PC-9 (cell line): ENCODE measurements around the gene LIN7B. TPM values are rescaled to one million over a fixed set of nuclear protein-coding genes. Genes with fewer than 3 reads are reported as not detected.
"Not testable (repeated sequence)": the region's sequence is repeated elsewhere in the genome, so short reads cannot be mapped to it uniquely, and the experiment has no call there.

Experiments used
- BruUV-seq: library from RNA; stranded (reverse); fragments of 400-500 nt; replicated peaks from 2 replicates; lab custom pipeline; 2021; lab: Mats Ljungman, UMichigan
- CTCF ChIA-PET: fragments of 300-600 bp; sonication (Branson Sonifier 250); formaldehyde crosslinking; loops from one replicate; lab custom pipeline; 2022; ENCODE audit warnings: antibody characterized with exemption; lab: Charles Lee
- POLR2A ChIA-PET: fragments of 300-600 bp; sonication (Branson Sonifier 250); formaldehyde crosslinking; loops from one replicate; lab custom pipeline; 2022; ENCODE audit warnings: antibody characterized with exemption; ENCODE audit not compliant: unreplicated experiment; lab: Charles Lee
- DNase-seq, 2 experiments: peaks; one replicate each; pipeline versions ENCODE4 v3.0.0 to v3.0.0-alpha.2; 2015 to 2022; ENCODE audit warnings: mixed read lengths in 1 of 2
- H2AFZ ChIP-seq: fragments of 200-600 bp; sonication (generic); 2 replicates; pipeline ENCODE4 v1.8.1; 2017; ENCODE audit warnings: antibody characterized with exemption
- H3F3A ChIP-seq: fragments of 200-600 bp; sonication (generic); 2 replicates; pipeline ENCODE4 v1.8.1; 2017; ENCODE audit warnings: antibody characterized with exemption, mild to moderate bottlenecking, low read depth; ENCODE audit not compliant: insufficient read depth
- H3K27ac ChIP-seq: fragments of 200-600 bp; sonication (generic); 2 replicates; pipeline ENCODE4 v1.6.1; 2016; ENCODE audit warnings: mixed run types
- H3K27me3 ChIP-seq: fragments of 200-600 bp; sonication (generic); 2 replicates; pipeline ENCODE4 v1.6.1; 2016; ENCODE audit warnings: low read depth, mixed run types; ENCODE audit not compliant: insufficient read depth
- H3K36me3 ChIP-seq: fragments of 200-600 bp; sonication (generic); 2 replicates; pipeline ENCODE4 v1.6.1; 2016; ENCODE audit warnings: low read depth, mixed run types
- H3K4me1 ChIP-seq: fragments of 200-600 bp; sonication (generic); replicated peaks from 2 replicates; pipeline ENCODE4 v1.6.1; 2016; ENCODE audit warnings: mixed run types; ENCODE audit not compliant: insufficient read depth
- H3K4me2 ChIP-seq: fragments of 200-600 bp; sonication (generic); 2 replicates; pipeline ENCODE4 v1.6.1; 2017; ENCODE audit warnings: mixed run types
- H3K4me3 ChIP-seq: fragments of 200-600 bp; sonication (generic); 2 replicates; pipeline ENCODE4 v1.6.1; 2016; ENCODE audit warnings: mixed run types
- H3K79me2 ChIP-seq: fragments of 200-600 bp; sonication (generic); 2 replicates; pipeline ENCODE4 v1.6.1; 2017; ENCODE audit warnings: low read depth, mixed run types
- H3K9me2 ChIP-seq: fragments of 200-600 bp; sonication (generic); 2 replicates; pipeline ENCODE4 v1.8.1; 2017; ENCODE audit warnings: mild to moderate bottlenecking; ENCODE audit not compliant: insufficient read depth
- H3K9me3 ChIP-seq: fragments of 200-600 bp; sonication (generic); 2 replicates; pipeline ENCODE4 v1.8.1; 2016; ENCODE audit warnings: low read depth; ENCODE audit not compliant: insufficient read depth
- H4K20me1 ChIP-seq: fragments of 200-600 bp; sonication (generic); 2 replicates; pipeline ENCODE4 v1.8.1; 2017; ENCODE audit not compliant: insufficient read depth
- EZH2 ChIP-seq: fragments of 200-600 bp; sonication (generic); IDR thresholded peaks from 2 replicates; pipeline ENCODE4 v1.8.0; 2017; ENCODE audit warnings: antibody characterized with exemption, low read depth
- intact Hi-C: fragments of 100-400 bp; cut with micrococcal nuclease; formaldehyde crosslinking; loops from one replicate; pipeline ENCODE4 v1.10.0; 2022; ENCODE audit not compliant: unreplicated experiment
- total RNA-seq: library from RNA; stranded (reverse); gene quantifications from 2 replicates; pipeline ENCODE4 v1.2.3, GENCODE V29; 2021
- TF ChIP-seq, protein P1 (sequence below): fragments of 200-600 bp; sonication (generic); conservative IDR thresholded peaks from 2 replicates; pipeline ENCODE4 v1.6.1; 2017; ENCODE audit warnings: mixed run types, antibody characterized with exemption, mild to moderate bottlenecking, moderate library complexity

LIN7B gene
- total RNA-seq, 1 experiment from 2014 or later, result 7.0 TPM

DNA sequence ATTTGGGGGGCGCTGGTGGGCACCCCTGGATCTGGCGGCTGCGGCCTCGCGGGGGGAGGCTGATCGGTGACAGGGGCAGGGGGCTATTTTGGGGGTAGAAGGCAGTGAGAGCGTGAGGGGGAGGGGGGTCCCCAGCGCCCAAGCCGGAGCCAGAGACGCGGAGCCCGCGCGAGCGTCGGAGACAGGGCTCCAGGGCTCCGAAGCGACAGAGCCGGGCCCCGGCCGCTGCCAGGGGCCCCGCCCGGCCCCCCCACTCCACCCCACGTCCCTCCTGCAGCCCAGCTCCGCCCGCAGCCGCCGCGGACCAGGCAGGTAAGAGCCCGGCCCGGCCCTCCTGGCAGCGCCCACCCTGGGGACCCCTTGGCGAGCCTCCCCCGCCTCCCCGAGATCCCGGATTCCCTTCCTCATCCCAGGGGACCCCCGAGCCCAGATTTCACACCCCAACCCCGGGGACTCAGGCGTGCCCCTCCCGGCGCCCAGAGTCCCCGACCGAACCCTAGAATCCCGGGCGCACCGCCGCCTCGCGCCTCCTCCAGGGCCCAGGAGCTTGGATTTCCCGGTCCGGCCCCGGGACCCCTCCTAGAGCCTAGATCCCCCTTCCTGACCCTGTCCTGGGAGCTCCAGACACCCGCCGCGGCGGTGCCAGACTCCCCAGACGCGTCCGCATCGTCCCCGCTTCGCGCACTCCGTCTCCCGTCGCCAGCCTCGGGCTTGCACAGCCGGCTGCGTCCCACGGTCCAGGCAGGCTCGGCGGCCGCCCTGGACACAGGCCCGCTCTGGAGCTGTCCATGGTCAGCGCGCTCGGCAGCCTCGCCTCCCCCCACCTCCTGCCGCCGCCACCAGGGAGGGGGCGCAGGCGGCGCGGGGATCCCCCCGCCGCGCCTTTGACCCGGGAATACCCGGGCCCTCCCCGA is 5.5 kb downstream of the LIN7B start, which contains the start of gene PPFIA3:
TSS of gene PPFIA3 (plus strand) at position 134 of the 914 bp plus-strand sequence. CDS start 8,330 bp downstream, outside the sequence.
- H3K9me2 ChIP-seq, result no peaks in the 10 kb centered on the region
- no peaks in the 10 kb centered on the region for H3K36me3 ChIP-seq
- no peaks in the 10 kb centered on the region for H3K79me2 ChIP-seq
- peaks cover 19% of the 10 kb centered on the region for H3F3A ChIP-seq
- ChIA-PET POLR2A (interaction anchor here (0.6 kb wide), 1 partner anchor 36 kb away, joined by 15 read pairs; no protein-coding TSS in a partner anchor), CTCF (interaction anchor here (0.6 to 0.7 kb wide), 2 partner anchors 8 to 179 kb away, joined by 5 read pairs; no protein-coding TSS in a partner anchor)
- peak within 1 kb of the TSS; percentile 74 for H3K4me3 ChIP-seq
- intact Hi-C loops, result loop anchor here (2.0 kb wide), 2 partner anchors 29 to 45 kb away; no protein-coding TSS in a partner anchor
- peaks cover 6% of the 10 kb centered on the region for H3K4me1 ChIP-seq
- no TSS peak for BruUV-seq
- peak in 1 of 2 experiments; percentile 64 for DNase-seq
- H4K20me1 ChIP-seq, result peaks cover 3% of the 10 kb centered on the region; the same call in 1 of the 2 replicates
- peak within 1 kb of the TSS; percentile 63 for H3K27ac ChIP-seq
- H3K4me2 ChIP-seq, result peak within 1 kb of the TSS; percentile 94
- TF ChIP-seq, protein P1, sequence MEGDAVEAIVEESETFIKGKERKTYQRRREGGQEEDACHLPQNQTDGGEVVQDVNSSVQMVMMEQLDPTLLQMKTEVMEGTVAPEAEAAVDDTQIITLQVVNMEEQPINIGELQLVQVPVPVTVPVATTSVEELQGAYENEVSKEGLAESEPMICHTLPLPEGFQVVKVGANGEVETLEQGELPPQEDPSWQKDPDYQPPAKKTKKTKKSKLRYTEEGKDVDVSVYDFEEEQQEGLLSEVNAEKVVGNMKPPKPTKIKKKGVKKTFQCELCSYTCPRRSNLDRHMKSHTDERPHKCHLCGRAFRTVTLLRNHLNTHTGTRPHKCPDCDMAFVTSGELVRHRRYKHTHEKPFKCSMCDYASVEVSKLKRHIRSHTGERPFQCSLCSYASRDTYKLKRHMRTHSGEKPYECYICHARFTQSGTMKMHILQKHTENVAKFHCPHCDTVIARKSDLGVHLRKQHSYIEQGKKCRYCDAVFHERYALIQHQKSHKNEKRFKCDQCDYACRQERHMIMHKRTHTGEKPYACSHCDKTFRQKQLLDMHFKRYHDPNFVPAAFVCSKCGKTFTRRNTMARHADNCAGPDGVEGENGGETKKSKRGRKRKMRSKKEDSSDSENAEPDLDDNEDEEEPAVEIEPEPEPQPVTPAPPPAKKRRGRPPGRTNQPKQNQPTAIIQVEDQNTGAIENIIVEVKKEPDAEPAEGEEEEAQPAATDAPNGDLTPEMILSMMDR, result no peak
- 0 out of 2 replicates have a peak, but pooled peaks have one; percentile 10 for TF ChIP-seq EZH2
- peak within 1 kb of the TSS; percentile 98 for H2AFZ ChIP-seq
- H3K9me3 ChIP-seq, result no peaks in the 10 kb centered on the region
- H3K27me3 ChIP-seq, result peaks cover 13% of the 10 kb centered on the region

DNA sequence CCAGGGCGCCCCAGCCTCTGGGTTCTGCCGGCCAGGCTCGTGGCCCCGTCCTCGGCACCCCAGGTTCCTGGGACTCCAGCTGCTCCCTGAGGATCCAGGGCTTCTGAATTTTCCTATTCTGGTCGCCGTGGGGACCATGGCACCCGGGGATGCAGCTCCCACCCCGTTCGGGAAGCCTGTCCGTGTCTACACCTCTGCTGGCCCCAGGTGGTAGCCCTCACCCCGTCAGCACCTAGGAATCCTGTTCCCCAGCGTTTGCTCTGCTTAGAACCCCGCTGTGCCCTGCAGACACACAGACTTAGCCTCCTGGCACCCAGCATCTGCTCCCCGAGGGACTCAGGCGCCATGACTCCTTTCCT is 6.1 kb downstream of the LIN7B start:
- Histone ChIP-seq H3K27ac (no peak overlapping the region), H3K4me3 (peak overlapping the region; percentile 74; the same call in 1 of the 2 replicates), H3K4me2 (peak overlapping the region; percentile 94), H3K4me1 (peaks cover 12% of the 10 kb centered on the region; the same call in 1 of the 2 replicates), H4K20me1 (peaks cover 3% of the 10 kb centered on the region; the same call in 1 of the 2 replicates), H3K36me3 (no peaks in the 10 kb centered on the region), H3K9me2 (no peaks in the 10 kb centered on the region), H3K27me3 (peaks cover 13% of the 10 kb centered on the region), H3F3A (peaks cover 23% of the 10 kb centered on the region), H3K79me2 (no peaks in the 10 kb centered on the region), H2AFZ (no peak overlapping the region), H3K9me3 (no peaks in the 10 kb centered on the region)
- POLR2A ChIA-PET, result no interaction called here
- no TSS peak for BruUV-seq
- no peak for DNase-seq
- no peak for TF ChIP-seq EZH2
- TF ChIP-seq, protein P1, result no peak
- intact Hi-C loops, result no loop called here
- CTCF ChIA-PET, result interaction anchor here (0.6 to 0.7 kb wide), 2 partner anchors 7 to 179 kb away, joined by 5 read pairs; no protein-coding TSS in a partner anchor

DNA sequence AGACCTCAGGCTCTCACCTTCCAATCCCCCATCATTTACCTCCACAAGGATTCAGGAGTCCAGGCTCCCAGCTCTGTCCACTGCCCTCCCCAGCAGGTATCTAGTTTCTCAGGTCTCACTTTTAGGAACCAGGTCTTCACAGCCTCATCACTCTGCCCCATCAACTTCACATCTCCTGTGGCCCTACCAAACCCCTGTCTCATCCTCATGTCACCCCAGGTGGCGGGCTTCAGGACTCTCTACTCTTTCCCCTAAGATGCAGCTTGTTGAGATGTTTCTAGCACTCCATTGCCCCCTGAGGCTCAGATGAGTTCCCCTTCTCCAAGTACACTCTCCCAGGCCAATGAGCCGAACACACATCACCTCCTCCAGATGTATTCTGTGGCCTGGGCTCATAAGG is 6.7 kb downstream of the LIN7B start:
- ChIA-PET CTCF (no interaction called here), POLR2A (interaction anchor here (0.7 kb wide), 1 partner anchor 425 kb away, joined by 7 read pairs; the partner anchor contains the start of gene FUT2)
- Histone ChIP-seq H3K79me2 (no peaks in the 10 kb centered on the region), H4K20me1 (peaks cover 3% of the 10 kb centered on the region; the same call in 1 of the 2 replicates), H3K36me3 (no peaks in the 10 kb centered on the region), H3F3A (peaks cover 23% of the 10 kb centered on the region), H3K9me2 (no peaks in the 10 kb centered on the region), H2AFZ (no peak overlapping the region), H3K4me3 (no peak overlapping the region), H3K27me3 (peaks cover 13% of the 10 kb centered on the region), H3K9me3 (no peaks in the 10 kb centered on the region), H3K27ac (no peak overlapping the region), H3K4me2 (no peak overlapping the region), H3K4me1 (peaks cover 15% of the 10 kb centered on the region; the same call in 1 of the 2 replicates)
- BruUV-seq, result no TSS peak
- intact Hi-C loops, result no loop called here
- TF ChIP-seq EZH2, result no peak
- TF ChIP-seq, protein P1, result no peak
- no peak for DNase-seq

DNA sequence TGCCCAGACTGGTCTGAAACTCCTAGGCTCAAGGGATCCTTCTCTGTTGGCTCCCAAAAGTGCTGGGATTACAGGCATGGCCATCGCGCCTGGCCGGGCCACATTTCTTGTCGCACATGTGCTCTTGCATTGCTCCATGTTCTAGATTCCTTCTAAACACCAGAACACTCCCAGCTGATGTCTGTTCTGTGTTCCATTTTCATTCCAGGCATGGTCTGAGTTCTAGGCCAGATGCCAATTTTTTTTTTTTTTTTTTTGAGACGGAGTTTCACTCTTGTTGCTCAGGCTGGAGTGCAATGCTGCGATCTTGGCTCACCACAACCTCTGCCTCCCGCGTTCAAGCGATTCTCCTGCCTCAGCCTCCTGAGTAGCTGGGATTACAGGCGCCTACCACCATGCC is 7.7 kb downstream of the LIN7B start:
- H3K4me3 ChIP-seq, DNase-seq, H3K79me2 ChIP-seq, H3K36me3 ChIP-seq, POLR2A ChIA-PET, H3K4me2 ChIP-seq, H4K20me1 ChIP-seq, BruUV-seq, intact Hi-C loops, CTCF ChIA-PET, H3K9me3 ChIP-seq, H2AFZ ChIP-seq, H3K9me2 ChIP-seq, H3K27ac ChIP-seq: not testable (repeated sequence)
- H3K4me1 ChIP-seq, result peaks cover 15% of the 10 kb centered on the region; the same call in 1 of the 2 replicates
- H3F3A ChIP-seq, result peaks cover 18% of the 10 kb centered on the region
- peaks cover 13% of the 10 kb centered on the region for H3K27me3 ChIP-seq

DNA sequence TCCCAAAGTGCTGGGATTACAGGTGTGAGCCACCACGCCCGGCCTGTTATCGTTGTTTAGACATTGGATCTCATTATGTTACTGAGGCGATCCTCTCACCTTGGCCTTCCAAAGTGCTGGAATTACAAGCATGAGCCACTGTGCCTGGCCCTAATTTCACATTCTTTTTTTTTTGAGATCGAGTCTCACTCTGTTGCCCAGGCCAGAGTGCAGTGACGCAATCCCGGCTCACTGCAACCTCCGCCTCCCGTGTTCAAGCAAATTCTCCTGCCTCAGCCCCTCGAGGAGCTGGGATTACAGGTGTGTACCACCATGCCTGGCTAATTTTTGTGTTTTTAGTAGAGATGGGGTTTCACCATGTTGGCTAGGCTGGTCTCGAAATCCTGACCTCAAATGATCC is 9.1 kb downstream of the LIN7B start:
- intact Hi-C loops, H3K79me2 ChIP-seq, H3K4me2 ChIP-seq, H3K27ac ChIP-seq, DNase-seq, POLR2A ChIA-PET, H4K20me1 ChIP-seq, CTCF ChIA-PET, H3K36me3 ChIP-seq, H3K4me3 ChIP-seq, H3K9me2 ChIP-seq, H2AFZ ChIP-seq, BruUV-seq, H3K9me3 ChIP-seq: not testable (repeated sequence)
- Histone ChIP-seq H3K4me1 (peaks cover 14% of the 10 kb centered on the region; the same call in 1 of the 2 replicates), H3F3A (peaks cover 23% of the 10 kb centered on the region), H3K27me3 (peaks cover 13% of the 10 kb centered on the region)
